HuH-7.5 (cell line): ENCODE measurements around the gene CCDC149.

Source experiments
- DNase-seq: peaks from one replicate; pipeline ENCODE4 v3.0.0; 2011; ENCODE audit warnings: low spot score

Gene CCDC149

DNA sequence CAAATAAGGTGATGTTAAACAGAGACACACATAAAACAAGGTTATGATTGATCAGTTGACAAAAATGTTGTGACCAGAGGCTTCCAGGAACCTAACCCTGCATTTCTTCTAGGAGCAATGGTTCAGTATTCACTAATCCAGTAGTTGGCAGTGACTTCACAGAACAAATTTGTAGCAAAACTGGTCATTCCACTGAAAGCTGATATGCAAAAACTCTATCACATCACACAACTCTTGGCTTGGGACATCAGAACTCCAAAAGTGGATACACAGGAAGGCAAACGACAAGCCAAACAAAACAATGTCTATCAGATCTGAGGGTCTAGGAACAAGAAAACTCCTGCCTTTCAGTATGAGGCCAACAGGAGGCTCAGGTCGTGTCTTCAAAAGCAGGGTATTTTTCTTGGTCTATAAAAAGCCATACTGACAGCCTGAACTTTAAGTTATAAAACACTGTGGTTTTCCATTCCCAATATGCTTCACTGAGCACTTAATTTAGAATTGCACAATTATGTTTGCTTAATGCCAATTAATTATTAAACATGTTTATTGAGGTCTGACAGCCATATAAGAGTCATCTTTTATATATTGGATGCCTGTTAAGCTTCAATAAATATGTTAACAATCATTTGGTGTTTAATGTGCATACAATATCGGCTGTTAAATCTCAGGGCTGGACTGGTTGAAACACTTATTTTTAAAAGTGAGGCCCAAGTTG, 71.9 kb downstream of the CCDC149 start:
- no peak for DNase-seq

DNA sequence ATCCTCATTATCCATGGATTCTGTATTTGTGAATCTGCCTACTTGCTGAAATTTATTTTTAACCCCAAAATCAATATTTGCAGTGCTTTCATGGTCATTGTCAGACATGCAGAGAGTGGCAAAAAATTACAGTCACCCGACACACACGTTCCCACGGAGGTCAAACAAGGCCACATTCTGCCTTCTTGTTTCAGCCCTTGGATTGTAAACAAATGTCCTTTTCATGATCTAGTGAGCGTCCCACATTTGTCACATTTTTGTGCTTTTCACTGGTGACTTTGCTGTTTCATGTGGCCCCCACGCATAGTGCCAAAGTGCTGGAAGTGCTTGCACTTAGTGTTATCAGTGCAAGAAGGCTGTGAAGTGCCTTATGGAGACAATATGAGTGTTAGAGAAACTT, 72.5 kb downstream of the CCDC149 start:
- peak; percentile 23 for DNase-seq

DNA sequence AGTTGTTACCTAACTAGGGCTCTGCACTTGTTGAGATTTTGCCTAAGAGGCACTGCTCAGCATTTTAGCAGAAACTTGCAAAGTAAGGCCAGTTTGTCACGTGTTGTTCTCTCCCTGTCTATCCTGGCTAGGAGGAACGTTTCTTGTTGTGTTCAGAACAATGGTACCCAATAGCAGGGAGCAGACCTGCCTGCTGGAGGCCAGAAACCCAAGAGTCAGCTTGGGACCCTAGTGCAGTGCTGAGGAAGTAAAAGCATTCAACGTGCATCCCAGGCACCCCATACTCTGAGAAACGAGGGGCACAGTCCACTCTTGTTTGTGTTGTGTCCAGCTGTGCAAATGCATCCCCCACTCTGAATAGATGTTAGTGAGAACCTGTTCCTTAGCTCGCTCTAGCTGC, 75.1 kb downstream of the CCDC149 start:
- no peak for DNase-seq

GRCh38 chr4:24837336-24837735, 75.5 kb downstream of the CCDC149 start:
- no peak for DNase-seq

- DNase-seq: no peak
Measured at GRCh38 chr4:24836661-24837242, 76.1 kb downstream of the CCDC149 start.

DNA sequence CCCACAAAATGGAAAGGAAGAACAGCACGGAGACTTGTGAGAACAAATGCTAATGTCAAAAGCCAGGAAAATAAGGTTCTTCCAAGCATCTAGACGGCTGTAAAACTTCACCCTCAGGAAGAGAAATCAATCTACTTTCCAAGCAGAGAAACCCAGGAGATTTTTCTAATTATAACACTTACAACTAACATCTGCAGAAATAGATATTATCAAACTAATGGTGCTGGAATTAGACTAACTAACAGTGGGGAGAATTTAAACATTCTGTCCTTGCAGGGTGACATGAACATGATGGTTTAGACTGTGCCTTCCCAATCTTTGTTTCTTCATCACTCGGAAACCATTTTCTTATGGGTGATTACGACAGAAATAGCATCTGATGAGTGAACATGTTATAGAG, 77.1 kb downstream of the CCDC149 start:
- DNase-seq: no peak

DNA sequence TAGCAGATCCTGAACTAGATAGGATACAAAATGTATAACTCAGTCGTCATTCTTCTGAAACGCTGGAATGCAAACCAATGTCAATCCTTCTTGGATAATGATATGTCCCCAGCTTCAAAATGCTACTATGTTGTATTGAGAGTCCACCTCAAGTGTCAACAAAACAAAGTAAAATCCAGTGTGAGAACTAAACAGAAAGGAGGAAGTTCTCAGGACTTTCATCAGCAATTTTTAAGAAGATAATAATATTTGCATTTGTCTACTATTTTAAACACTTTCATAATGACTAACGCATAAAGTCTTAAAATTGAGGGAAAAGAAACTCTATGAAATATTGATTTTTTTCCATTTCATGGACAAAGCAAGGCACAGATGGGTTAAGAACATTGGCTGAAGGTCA, 81.2 kb downstream of the CCDC149 start:
- no peak for DNase-seq

DNA sequence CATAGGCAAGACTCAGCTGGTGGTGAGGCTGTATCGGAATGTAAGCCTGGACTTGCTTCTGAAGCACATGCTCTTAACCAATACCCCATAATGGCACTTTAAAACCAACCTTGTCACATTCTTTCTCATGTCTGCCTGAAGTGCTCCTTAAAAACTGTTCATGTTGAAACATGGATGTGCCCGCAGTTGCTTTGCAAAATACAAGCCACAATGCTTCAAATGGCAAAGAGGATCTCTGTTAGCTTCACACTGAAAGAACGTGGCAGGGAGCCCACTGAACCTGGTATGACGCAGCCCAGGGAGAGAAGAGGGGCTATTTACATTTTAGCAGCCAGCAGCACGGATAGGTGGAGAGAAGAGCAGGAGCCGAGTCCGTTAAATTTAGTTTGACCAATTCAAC, 88.1 kb downstream of the CCDC149 start:
- DNase-seq: no peak

DNA sequence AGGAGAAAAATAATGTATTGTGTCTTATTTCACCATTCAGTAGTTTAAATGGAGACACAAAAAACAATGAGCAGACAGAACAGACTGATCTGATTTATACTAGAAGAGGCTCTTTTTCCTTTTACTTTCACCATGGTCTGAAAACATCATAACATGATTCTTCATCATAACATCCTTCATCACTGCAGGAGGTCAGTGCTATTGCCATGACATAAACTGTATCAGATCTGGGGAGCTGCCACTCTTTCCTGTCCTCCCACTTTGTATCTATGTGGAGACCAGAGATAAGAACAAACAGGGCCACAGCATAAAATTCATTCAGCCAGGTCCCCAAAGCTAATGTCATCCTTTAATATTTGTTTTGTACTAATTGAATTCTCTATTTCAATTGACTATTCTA, 92.3 kb downstream of the CCDC149 start:
- DNase-seq: no peak

GRCh38 chr4:24816797-24817196, 96.0 kb downstream of the CCDC149 start:
- no peak for DNase-seq

- DNase-seq: no peak
Measured at GRCh38 chr4:24813732-24814131, 99.1 kb downstream of the CCDC149 start.

DNA sequence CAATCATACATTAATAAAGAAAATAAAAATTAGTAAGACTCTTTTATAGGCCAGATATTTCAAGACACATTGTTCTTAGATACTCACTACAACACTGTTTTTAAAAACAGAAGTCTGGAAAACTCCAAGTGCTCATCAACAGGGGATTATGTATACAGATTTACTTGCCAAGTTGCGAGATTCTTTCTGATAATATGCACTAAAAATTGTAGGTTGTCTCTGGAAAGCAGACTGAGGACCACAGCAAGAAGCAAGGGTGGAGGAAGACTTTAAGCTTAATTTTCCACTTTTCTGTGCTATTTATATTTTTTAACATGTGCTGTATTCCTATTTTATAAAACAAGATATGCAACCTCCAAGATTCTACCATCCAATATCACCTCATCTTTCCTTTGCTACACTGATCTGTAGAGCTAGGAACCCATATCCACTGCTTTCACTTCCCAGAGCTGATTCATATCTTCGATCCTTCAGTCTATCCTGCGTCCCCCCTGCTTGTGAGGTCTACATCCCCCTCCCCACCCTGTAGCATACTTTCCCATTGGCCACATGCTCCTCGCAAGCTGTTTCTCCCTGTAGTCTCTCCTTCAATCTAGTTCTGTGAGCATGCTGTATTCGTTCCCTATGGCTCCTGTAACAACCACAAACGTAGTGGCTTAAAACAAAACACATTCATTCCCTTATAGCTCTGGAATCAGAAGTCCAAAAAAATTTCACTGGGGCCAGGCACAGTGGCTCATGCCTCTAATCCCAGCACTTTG, 101.8 kb downstream of the CCDC149 start:
- no peak for DNase-seq

GRCh38 chr4:24809815-24810405, 102.9 kb downstream of the CCDC149 start:
- no peak for DNase-seq

DNA sequence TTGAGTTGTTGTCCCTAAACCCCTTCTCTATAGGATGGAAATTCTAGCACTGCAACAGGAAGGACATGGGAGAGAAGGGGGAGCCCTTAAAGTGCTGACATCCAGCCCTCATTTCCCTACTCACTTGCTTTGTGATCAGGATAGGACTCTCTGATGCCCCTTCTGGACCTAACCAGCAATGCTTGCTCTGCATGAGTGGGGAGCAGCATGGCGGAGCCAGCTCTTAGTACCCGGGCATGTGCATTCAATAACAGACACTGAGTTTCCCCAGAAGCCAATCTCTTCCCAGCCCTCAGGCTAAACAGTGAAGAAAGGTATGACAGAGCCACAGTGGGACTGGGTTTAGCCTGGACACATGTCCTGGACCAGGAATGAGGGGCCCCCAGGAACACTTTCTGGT, 103.5 kb downstream of the CCDC149 start:
- no peak for DNase-seq

GRCh38 chr4:24808955-24809354, 103.9 kb downstream of the CCDC149 start:
- DNase-seq: no peak

DNA sequence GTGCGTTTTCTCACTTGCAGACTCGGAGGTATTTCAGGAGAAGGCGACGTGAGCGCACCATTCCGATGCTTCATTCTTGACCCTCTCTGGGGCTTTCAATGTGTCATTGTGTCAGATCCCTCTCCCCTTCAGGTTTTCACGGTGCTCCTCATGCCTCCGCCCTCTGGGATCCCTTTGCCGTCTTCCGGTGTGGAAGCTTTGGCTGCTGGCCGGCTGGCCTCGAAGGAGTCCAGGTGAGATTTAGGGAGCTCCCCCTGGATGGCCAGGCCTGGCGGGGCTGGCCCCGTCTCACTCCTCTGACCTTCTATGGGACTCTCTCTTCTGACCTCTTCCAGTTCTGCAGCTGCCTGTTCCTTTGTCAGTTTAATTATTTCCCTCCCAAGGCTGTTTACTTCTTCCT, 104.6 kb downstream of the CCDC149 start:
- DNase-seq: no peak

DNA sequence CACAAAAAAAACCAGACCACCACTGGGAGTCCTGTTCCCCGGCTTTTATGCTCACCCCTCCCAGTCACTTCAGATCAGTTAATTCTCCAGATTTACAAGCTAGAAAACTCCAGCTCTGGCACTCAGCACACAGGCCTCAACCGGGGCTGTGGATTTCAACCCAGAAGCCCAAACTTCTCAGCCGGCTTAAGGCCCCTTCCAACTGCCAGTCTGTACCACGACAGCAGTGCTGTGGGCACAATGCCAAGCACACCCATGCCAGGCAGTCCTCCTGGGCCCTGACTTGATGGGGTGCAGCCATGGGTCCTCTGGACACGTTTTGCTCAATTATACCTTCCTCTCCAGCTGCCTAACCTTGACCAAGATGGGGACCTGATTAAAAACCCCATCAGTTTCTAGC, 105.2 kb downstream of the CCDC149 start:
- no peak for DNase-seq

- DNase-seq: no peak
Measured at GRCh38 chr4:24806206-24806990, 106.4 kb downstream of the CCDC149 start.

DNA sequence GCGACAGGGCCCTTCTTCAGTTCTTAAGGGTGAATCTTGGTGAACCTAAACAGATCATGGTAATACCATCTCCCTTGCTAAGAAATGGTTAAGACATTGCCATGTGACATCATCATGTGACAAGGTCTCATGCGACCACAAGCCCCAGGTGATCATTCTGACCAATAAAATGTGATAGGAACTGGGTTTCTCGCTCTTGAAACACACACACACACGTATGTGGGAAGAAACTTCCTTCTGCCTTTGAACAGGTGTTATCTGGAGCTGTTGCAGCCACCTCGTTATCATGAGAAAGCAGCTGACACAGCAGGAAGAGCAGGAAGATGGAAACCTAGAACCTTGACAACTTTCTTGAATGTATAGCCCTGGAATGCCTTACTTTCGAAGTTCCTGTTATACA, 107.3 kb downstream of the CCDC149 start:
- no peak for DNase-seq

DNA sequence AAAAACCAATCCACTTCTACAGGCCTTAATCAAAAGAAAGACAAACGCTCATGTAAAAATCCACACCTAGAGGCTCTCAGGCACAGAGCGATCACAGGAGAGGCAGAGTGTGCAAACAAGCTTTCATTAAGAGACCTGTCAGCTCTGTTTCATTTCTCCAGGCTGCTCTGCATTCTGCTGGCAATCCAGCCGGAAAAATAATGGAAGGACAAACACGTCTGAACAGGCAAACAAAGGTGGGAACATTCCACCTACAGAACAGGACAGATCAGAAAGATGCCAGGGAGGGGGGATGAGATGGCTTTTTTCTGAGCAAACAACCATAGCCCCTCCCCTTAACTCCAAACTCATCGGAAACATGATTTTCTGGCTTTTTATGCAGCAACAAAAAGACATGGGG, 107.8 kb downstream of the CCDC149 start:
- no peak for DNase-seq

DNA sequence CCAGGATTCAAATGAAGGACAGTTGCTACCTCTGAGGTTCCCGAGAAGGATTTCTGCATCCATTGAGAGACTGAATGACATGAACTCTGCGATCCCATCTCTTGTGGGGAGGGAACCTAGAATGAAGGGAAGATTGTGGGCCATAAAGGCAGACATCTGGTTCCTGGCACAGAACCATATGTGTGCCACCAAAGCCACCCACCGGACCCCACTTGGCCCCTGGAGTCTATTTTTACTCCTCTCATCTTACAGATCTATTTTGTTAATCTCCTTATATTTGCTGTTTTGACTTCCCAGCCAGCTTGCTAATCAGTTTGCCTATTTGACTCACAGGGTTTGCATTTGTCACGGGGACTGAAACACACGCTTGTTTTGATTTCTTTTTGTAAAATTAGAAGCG, 110.2 kb downstream of the CCDC149 start:
- DNase-seq: no peak

- DNase-seq: no peak
Measured at GRCh38 chr4:24801136-24801855, 111.5 kb downstream of the CCDC149 start.
